Left lung (tissue), 10 donors: ENCODE data around the gene CD276. TPM values are rescaled to one million over a fixed set of nuclear protein-coding genes. Genes with fewer than 3 reads are reported as not detected.
"Not testable (repeated sequence)": the region's sequence is repeated elsewhere in the genome, so short reads cannot be mapped to it uniquely, and the experiment has no call there.

Experiments
- ATAC-seq: fragments of 200-7000 bp; cut with Tn5 transposase; one replicate; pipeline ENCODE4 v1.9.1; 2020; ENCODE audit warnings: moderate library complexity
- DNase-seq, 4 donors: peaks; one replicate each; pipeline ENCODE4 v3.0.0-alpha.2; 2013 to 2020
- H3K27ac ChIP-seq, 2 donors: fragments of 200-600 bp; sonication (generic) in 1 of 2; one replicate each; pipeline versions ENCODE4 v1.5.0 to v1.8.0; 2020 to 2021
- H3K27me3 ChIP-seq, 2 donors: fragments of 200-600 bp; sonication (generic) in 1 of 2; one replicate each; pipeline versions ENCODE4 v1.5.0 to v1.8.0; 2020 to 2021
- H3K36me3 ChIP-seq, 2 donors: fragments of 200-600 bp; sonication (generic) in 1 of 2; one replicate each; pipeline versions ENCODE4 v1.5.0 to v1.8.0; 2020 to 2021
- H3K4me1 ChIP-seq, 2 donors: fragments of 200-600 bp; one replicate each; pipeline ENCODE4 v1.8.0; 2021
- H3K4me3 ChIP-seq, 2 donors: fragments of 200-600 bp; sonication (generic) in 1 of 2; one replicate each; pipeline versions ENCODE4 v1.5.0 to v1.8.0; 2020 to 2021; ENCODE audit warnings: mild to moderate bottlenecking in 1 of 2
- H3K9me3 ChIP-seq, 2 donors: fragments of 200-600 bp; sonication (generic) in 1 of 2; one replicate each; pipeline versions ENCODE4 v1.5.0 to v1.8.0; 2020 to 2021
- intact Hi-C, 2 donors: fragments of 100-400 bp; cut with DNase I; formaldehyde crosslinking; loops; one replicate each; pipeline versions ENCODE4 v1.11.2 to v1.14.2; 2022
- polyA plus RNA-seq, 6 donors: library from polyadenylated mRNA; unstranded; fragments of 120-200 nt; gene quantifications; one replicate each; pipeline ENCODE4 v1.2.1, GENCODE V29; 2013; ENCODE audit not compliant: insufficient read length in 6 of 6
- total RNA-seq, 2 donors: library from RNA; stranded (reverse); fragmentation: NEBNext Ultra II Directional; extraction: Animal tissue kit (Norgen Biotek cat#: 25700); gene quantifications; one replicate each; pipeline ENCODE4 v1.2.1, GENCODE V29; 2021
- TF ChIP-seq, protein P1 (sequence below), 2 donors: fragments of 200-600 bp; sonication (generic) in 1 of 2; IDR thresholded peaks; one replicate each; pipeline versions ENCODE4 v1.5.0 to v1.8.0; 2021; ENCODE audit warnings: antibody characterized with exemption in 2 of 2
- donor health status: DM: no; HTN: yes; CAD: no.
- donor health status: DM: no; HTN: no; CAD: no.

Gene CD276
- total and polyA plus RNA-seq, 8 donors = 71.9 to 185 (median 156) TPM

DNA sequence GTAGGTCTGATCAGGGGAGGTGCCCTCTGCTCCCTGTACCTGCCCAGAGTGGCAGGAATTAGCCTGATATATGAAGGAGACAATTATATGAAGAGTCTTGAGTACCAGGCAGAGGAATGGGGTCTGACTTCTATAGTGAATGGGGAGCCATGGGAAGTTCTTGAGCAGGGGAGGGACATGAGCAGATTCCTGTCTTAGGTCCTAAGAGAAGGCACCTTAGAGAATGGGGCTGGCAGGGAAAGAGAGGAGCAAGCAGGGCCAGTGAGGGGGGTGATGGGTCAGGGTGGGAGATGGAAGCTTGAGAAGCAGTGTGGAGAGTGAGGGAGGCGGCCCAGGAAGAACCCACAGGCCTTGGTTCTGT, 12.4 kb downstream of the CD276 start:
- peak overlapping the region; percentile 33 to 53 for H3K27ac ChIP-seq
- intact Hi-C loops = loop anchor here in 1 of 2 donors (10.0 kb wide), 1 partner anchor 132 kb away; no protein-coding TSS in a partner anchor

DNA sequence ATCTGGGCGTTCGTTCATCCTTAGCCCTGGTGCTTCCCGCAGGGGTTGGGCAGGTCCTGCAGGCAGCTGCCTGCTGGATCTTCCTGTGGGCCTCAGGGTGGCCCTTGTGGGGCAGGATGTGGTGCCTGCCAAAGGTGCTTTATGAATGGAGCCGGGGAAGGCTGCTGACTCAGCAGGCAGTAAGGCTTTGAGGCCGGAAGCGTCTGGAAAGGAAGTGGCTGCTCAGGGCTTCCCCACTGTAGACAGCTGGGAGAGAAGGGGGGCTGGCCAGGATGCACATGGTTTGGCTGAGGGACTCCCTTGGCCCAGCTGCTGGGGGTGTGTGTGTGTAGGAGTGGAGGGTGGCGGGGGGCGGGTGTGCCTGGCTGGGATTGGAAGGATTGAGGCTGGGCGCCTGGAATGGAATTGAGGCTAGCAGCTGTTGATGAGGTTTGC, 12.9 kb downstream of the CD276 start:
- ATAC-seq = peak; percentile 89
- H3K9me3 ChIP-seq = no peaks in the 10 kb centered on the region

More for the DNA sequence above, 12.4 kb downstream of the CD276 start:
- DNase-seq = no peak
- Histone ChIP-seq H3K4me3 (no peak overlapping the region), H3K9me3 (no peaks in the 10 kb centered on the region), H3K4me1 (peaks cover 10 to 42% of the 10 kb centered on the region in 2 donors), H3K36me3 (no peaks in the 10 kb centered on the region), H3K27me3 (peaks cover 0 to 7% of the 10 kb centered on the region in 2 donors)
- TF ChIP-seq, protein P1, sequence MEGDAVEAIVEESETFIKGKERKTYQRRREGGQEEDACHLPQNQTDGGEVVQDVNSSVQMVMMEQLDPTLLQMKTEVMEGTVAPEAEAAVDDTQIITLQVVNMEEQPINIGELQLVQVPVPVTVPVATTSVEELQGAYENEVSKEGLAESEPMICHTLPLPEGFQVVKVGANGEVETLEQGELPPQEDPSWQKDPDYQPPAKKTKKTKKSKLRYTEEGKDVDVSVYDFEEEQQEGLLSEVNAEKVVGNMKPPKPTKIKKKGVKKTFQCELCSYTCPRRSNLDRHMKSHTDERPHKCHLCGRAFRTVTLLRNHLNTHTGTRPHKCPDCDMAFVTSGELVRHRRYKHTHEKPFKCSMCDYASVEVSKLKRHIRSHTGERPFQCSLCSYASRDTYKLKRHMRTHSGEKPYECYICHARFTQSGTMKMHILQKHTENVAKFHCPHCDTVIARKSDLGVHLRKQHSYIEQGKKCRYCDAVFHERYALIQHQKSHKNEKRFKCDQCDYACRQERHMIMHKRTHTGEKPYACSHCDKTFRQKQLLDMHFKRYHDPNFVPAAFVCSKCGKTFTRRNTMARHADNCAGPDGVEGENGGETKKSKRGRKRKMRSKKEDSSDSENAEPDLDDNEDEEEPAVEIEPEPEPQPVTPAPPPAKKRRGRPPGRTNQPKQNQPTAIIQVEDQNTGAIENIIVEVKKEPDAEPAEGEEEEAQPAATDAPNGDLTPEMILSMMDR (IDR thresholded peaks at IDR 0.05) = no peak
- no peak for ATAC-seq

DNA sequence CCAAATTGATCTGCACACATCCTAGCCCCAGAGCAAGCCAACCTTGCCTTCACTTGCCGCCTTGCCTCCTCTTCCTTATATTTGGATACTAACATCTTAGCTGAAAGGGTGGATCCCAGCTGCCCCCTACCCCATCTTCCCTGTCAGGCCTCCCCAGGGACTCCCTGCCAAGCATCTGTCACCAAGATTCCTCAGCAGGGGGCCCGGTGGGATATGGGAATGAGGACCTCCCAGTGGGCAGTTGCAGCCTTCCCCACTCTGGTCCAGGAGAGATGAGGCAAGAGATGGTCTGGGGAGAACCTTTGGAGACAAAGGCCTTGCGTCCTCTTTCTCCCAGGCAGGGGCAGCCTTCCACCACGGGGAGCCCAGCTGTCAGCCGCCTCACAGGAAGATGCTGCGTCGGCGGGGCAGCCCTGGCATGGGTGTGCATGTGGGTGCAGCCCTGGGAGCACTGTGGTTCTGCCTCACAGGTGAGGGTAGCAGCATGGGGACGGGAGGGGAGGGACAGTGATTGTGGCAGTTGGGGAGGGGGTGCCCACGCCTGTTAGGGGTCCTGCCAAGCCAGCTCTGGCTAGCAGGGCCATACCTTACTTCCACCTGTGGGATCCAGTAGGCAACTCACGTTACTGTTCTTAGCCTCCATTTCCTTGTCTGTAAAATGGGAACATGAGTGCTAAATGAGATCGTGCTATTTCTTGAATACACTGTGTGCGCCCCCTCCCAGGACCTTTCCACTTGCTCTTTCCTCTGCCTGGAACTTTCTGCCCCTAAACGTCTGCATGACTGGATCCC, 15.3 kb downstream of the CD276 start:
- ATAC-seq = no peak
- Histone ChIP-seq H3K4me3 (no peak overlapping the region), H3K27ac (no peak overlapping the region), H3K36me3 (peaks cover 0 to 11% of the 10 kb centered on the region in 2 donors), H3K27me3 (peaks cover 0 to 3% of the 10 kb centered on the region in 2 donors), H3K9me3 (no peaks in the 10 kb centered on the region), H3K4me1 (peaks cover 10 to 34% of the 10 kb centered on the region in 2 donors)
- DNase-seq = no peak
- intact Hi-C loops = loop anchor here in 1 of 2 donors (5.0 to 10.0 kb wide), 2 partner anchors 62 to 135 kb away; no protein-coding TSS in a partner anchor
- TF ChIP-seq, protein P1 (IDR thresholded peaks at IDR 0.05) = no peak

More for the DNA sequence above, 12.9 kb downstream of the CD276 start:
- TF ChIP-seq, protein P1 (IDR thresholded peaks at IDR 0.05) = no peak
- Histone ChIP-seq H3K27me3 (peaks cover 0 to 7% of the 10 kb centered on the region in 2 donors), H3K4me1 (peaks cover 10 to 41% of the 10 kb centered on the region in 2 donors), H3K36me3 (peaks cover 0 to 3% of the 10 kb centered on the region in 2 donors), H3K4me3 (no peak overlapping the region), H3K27ac (peak overlapping the region; percentile 33 to 53)
- peak; percentile 87 to 97 (median 90) for DNase-seq
- intact Hi-C loops = loop anchor here in 1 of 2 donors (10.0 kb wide), 1 partner anchor 132 kb away; no protein-coding TSS in a partner anchor

DNA sequence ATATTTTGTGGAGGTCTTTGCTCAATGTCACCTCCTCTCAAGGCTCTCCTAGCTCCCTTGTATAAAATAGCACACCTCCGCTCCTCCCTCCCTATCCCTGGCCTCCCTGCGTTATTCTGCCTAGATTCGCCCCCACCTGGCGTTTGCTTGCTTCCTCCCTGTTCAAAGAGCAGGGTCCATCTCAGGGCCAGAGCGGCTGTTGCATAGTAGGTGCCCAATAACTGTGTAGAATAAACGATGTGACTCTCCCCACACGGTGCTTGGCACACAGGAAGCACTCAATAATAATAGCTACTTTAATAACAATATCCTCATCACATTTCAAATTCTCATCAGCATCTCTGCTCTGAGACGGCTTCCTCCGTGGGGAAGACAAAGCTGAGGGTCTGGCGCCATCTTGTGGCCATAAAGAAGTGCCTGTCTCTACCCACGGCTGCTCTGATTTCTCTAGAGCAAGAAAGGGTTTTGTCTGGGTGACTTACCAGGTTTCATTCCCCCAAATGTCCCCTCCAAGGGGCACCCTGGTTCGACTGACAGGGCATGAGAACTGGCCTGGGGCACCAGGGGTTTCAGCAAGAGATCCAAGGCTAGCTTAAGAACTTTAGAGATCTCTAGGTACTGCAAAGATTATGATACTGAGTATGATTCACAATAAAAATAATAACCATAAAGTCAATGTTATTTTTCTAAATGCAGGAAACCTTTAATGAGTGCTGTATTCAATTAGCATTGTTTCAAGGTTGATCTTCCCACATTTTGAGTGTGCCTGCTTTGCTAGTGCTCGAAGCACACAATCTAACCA, 16.1 kb downstream of the CD276 start:
- Histone ChIP-seq H3K27ac (no peak overlapping the region), H3K27me3 (no peaks in the 10 kb centered on the region), H3K4me1 (peaks cover 10 to 29% of the 10 kb centered on the region in 2 donors), H3K36me3 (peaks cover 0 to 11% of the 10 kb centered on the region in 2 donors), H3K9me3 (no peaks in the 10 kb centered on the region), H3K4me3 (no peak overlapping the region)
- intact Hi-C loops = loop anchor here in 1 of 2 donors (5.0 kb wide), 1 partner anchor 63 kb away; no protein-coding TSS in a partner anchor
- TF ChIP-seq, protein P1 (IDR thresholded peaks at IDR 0.05) = peak; percentile 91 to 93
- ATAC-seq = peak; percentile 50
- peak in 3 of 4 donors; percentile 73 to 90 (median 78) for DNase-seq

DNA sequence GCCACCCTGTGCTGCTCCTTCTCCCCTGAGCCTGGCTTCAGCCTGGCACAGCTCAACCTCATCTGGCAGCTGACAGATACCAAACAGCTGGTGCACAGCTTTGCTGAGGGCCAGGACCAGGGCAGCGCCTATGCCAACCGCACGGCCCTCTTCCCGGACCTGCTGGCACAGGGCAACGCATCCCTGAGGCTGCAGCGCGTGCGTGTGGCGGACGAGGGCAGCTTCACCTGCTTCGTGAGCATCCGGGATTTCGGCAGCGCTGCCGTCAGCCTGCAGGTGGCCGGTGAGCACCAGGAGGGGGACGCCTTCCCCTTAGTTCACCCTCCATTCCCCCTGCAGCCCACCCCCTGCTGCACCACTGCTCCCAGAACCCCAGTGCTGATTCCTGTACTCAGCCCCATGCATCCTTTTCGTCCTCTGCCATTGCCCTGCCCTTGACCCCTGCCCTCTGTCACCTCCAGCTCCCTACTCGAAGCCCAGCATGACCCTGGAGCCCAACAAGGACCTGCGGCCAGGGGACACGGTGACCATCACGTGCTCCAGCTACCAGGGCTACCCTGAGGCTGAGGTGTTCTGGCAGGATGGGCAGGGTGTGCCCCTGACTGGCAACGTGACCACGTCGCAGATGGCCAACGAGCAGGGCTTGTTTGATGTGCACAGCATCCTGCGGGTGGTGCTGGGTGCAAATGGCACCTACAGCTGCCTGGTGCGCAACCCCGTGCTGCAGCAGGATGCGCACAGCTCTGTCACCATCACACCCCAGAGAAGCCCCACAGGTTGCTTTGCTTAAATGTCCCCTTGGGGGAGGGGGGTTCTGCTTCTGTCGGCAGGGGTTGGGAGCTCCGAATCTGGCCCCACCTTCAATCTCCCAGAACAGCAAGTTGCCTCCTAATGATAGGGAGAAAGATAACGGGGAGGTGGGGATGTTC, 18.4 kb downstream of the CD276 start:
- ATAC-seq, H3K9me3 ChIP-seq, H3K27me3 ChIP-seq, H3K27ac ChIP-seq, H3K4me3 ChIP-seq, H3K4me1 ChIP-seq, DNase-seq: not testable (repeated sequence)
- H3K36me3 ChIP-seq = peaks cover 0 to 19% of the 10 kb centered on the region in 2 donors
- intact Hi-C loops = loop anchor here in 1 of 2 donors (5.0 kb wide), 1 partner anchor 65 kb away; no protein-coding TSS in a partner anchor

DNA sequence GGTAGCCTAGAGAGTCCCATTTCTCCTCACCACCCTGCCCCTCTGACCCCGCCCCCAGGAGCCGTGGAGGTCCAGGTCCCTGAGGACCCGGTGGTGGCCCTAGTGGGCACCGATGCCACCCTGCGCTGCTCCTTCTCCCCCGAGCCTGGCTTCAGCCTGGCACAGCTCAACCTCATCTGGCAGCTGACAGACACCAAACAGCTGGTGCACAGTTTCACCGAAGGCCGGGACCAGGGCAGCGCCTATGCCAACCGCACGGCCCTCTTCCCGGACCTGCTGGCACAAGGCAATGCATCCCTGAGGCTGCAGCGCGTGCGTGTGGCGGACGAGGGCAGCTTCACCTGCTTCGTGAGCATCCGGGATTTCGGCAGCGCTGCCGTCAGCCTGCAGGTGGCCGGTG, 19.4 kb downstream of the CD276 start:
- DNase-seq, ATAC-seq, H3K4me1 ChIP-seq, H3K9me3 ChIP-seq, H3K4me3 ChIP-seq, H3K27me3 ChIP-seq, H3K27ac ChIP-seq: not testable (repeated sequence)
- H3K36me3 ChIP-seq = peaks cover 0 to 29% of the 10 kb centered on the region in 2 donors
- intact Hi-C loops = loop anchor here in 1 of 2 donors (5.0 kb wide), 1 partner anchor 66 kb away; no protein-coding TSS in a partner anchor

DNA sequence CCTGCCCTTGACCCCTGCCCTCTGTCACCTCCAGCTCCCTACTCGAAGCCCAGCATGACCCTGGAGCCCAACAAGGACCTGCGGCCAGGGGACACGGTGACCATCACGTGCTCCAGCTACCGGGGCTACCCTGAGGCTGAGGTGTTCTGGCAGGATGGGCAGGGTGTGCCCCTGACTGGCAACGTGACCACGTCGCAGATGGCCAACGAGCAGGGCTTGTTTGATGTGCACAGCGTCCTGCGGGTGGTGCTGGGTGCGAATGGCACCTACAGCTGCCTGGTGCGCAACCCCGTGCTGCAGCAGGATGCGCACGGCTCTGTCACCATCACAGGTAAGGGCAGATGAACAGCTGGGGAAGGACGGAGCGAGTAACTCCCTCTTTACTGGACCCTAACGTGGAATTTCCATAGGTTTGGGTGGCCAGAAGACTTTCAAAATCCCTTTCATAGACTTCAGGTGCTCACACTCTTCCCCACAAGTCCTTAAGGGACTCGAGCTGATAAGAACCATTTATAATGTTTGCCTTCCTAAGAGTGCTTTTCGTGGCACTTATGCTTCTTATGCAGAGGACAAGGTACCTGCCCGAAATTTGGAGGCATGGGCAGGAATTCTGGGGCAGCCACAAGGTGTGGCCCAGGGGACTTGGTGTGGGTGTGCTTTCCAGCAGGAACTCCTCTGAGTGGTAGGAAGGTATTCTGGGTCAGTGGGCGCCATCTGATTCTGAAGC, 20.1 kb downstream of the CD276 start:
- H3K27ac ChIP-seq = peak overlapping the region in 1 of 2 donors; percentile 33
- not testable (repeated sequence) for H3K9me3 ChIP-seq, H3K4me1 ChIP-seq, DNase-seq, H3K27me3 ChIP-seq, H3K4me3 ChIP-seq
- peaks cover 0 to 31% of the 10 kb centered on the region in 2 donors for H3K36me3 ChIP-seq
- peak; percentile 65 for ATAC-seq
- intact Hi-C loops = loop anchor here in 1 of 2 donors (5.0 kb wide), 1 partner anchor 67 kb away; no protein-coding TSS in a partner anchor
